NCI-H748 (cell line): ENCODE measurements around the gene SORCS1.

Source experiments
- DNase-seq: peaks from one replicate; lab custom pipeline; 2025; ENCODE audit not compliant: unreplicated experiment; lab: John Stamatoyannopoulos, UW

SORCS1 gene

DNA sequence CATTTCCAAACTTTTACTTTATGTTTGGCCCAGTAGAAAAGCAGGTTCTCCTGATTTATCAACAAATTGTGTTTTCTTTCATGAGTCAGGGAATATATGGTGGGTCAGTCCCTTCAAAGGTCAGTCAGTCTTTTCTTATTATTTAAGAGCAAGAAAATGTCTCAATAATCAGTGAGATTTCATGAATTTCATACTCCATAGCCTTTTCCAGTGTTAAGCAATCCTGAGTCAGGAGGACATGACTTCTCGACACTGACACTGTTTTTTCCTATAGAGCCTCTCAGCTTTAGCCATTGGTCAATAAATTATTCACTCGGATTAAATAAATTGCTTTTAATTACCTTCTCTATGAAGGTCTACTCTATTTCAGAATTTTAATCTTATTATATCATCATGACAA is 334.5 kb downstream of the SORCS1 start:
- DNase-seq = no peak

DNA sequence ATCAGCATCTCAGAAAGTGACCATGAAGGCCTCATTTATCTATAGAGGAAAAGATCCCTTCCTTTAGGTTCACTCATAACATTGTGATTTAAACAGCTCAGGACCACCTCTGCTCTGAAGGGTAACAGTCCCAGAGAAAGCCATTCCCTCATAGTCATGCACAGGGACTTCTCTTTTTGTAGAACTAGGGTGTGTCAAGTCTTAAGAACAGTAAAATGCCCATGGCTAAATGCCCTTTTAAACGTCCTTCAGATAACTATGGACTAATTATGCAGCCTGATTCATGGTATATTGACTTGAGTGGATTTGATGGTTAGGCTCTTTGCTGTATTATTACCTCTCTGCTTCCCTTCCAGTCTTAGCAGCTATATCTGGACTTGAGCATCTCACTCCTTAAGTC is 337.8 kb downstream of the SORCS1 start:
- DNase-seq = no peak

DNA sequence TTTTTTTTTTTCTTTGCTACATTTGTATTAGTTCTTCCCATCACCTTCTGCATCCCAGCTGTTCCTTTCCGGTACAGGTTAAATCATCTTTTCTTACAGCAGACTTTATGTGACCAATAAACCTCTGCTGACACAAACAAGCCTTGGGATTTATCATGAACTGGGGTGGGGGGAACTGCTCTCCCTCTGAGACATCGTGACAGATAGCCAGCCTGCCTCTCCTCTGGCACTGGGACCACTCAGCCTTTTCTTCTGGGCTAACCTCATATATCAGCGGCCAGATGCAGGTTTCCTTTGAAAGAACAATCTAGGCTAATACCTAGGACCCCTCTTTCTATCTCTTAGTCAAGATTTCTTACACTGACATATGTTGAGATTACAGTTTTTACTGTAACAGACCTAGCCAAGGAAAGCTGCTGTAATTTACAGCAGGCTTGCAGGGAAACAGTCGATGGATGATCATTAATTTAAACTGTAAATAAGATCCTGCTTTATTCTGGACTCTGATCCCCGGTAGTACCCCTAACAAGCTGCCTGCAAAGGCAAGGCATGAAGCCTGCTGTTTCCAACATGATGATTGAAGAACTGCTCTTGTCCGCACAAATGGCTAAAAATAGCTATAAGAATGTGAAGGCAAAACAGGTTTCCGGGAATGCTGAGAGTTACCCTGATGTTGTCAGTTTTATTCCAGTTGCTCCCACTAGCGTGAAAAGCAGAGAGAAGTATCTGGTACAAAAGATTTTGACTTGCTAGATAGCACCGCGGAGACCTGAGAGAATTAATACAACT is 338.7 kb downstream of the SORCS1 start:
- DNase-seq = no peak

DNA sequence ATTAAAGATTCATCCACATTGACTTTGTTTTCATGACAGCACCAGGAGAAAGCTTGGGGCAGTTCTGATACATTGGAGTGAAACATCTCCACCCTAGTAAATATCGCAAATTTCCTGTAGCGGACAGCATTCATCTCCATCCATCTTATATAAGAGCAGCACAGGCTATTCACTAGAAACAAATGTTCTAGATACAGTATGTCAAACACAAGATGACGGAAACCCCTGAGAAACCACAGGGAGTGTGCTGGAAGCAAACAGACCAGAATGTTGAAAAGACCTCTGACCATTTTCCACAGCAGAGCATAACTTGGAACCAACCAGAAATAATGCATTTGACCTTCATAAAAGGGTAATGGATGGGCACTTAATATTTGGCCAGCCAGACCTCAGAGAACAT is 343.9 kb downstream of the SORCS1 start:
- DNase-seq = no peak

DNA sequence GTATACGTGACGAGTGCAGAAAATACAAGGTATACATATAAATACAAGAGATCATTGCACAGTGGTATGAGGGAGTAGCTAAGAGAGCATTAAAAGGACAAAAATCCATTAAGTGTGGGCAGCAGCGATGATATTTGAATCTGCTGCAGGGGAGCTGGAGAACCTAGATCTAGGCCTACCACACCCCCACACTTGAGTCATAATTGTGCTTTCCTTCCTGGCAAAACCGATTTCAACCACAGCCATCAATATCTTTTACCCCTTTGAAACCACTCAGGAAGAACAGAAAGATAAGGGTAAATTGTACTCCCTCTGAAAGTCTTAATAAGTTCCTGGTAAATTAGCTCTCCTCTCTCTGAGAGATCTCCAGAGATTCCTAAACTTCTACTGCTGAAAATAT is 345.0 kb downstream of the SORCS1 start:
- no peak for DNase-seq

DNA sequence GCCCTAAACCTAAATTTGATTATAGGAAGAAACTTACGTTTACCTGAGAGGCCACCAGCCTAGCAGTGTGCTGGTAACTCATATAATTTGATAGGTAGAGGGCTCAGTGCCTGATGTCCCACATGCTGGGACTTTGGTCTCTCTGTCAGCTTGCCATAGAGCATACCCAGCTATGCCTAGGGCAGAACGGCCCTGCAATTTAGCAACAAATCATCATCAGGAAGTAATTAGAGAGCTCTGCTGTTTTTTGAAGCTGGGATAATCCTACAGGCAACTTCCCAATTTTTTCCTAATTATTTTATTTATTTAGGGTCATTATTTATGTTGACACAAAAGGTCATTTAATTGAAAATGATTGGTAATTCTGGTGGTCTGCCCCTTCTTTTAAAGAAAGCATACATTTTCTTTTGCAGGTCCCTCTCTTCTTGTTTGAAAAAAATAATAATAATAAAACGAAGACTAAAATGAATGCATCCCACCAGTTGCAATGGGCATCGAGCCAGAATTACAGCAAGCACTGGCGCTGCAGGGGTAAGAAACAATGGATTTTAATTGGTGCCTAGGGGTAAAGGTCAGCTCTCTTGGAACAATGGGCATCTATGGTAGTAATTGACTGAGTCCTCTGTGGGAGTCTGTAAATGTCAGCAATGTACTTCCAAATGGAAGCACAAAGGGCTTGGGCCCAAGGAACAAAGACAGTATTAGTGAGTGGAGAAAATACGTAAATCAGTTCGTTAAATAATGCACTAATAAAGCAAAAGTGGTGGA is 348.0 kb downstream of the SORCS1 start:
- DNase-seq = peak; percentile 67

DNA sequence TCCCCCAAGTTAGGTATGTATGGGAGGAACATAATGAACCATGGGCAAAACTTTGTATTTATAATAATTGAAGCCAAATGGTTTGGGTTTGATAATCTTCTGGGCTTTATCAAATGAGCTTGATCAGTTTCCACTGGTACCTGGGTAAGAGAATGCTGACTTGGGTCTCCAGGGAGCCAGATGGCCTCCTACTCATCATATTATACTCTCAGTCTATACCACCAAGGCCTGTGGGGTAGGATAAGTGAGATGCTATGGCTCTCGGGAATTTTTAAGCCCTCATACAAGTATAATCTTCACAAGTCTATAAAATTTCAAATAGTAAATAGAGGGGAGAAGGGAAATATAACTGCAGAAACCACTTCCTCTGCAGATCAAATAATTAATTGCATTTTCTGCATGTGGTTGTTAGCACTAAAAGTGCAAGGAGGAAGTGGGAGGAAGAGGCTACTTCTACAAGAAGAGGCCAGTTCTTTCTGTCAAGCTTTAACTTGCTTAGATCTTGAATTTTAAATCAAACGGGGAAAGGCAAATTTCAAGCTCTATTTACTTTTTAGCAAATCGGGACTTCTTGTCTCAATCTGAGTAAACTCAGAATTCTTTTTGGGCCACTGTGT is 349.0 kb downstream of the SORCS1 start:
- no peak for DNase-seq

DNA sequence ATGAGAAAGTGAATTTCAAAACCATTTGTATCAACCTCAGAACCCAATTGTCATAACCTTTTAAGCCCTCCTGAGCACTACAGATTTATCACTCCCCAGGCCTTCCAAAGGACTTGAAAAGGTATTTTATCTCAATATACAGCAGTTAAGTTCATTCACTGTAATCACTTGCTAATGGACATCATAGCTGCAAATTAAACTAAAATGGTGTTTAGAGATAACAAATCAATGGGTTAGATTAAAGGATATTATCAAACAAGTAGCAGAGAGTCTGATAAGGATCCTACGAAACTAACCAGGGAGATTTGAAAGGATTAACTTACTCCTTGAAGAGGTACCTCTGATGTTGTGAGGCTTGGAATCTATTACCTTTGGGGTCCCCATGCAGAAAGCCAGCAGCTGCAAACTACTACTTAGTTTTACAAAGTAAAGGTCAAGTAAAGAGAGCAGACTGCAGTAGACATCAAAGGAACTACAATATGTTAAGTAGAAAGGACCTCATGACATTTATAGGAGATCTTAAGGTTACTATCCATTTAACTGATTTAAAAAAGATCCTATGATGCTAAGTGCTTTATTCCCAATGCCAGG is 359.4 kb downstream of the SORCS1 start:
- DNase-seq = no peak

DNA sequence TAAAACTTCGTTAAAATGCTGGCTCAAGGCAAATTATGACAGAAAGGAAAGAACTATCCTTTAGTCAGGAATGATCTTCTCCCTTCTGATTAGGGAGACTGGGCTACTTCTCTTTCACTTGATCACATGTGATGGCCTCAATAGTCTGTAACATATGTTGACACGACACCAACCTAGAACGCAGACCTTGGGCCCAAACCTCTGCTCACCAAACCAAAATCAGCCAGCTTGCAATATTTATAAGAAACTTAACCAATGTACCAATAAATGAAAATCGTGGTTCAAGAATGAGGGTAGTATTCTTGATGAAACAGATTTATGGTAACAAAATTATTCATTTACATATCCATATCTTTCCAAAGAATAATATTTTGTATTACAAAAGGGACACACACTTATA is 361.6 kb downstream of the SORCS1 start:
- no peak for DNase-seq

DNA sequence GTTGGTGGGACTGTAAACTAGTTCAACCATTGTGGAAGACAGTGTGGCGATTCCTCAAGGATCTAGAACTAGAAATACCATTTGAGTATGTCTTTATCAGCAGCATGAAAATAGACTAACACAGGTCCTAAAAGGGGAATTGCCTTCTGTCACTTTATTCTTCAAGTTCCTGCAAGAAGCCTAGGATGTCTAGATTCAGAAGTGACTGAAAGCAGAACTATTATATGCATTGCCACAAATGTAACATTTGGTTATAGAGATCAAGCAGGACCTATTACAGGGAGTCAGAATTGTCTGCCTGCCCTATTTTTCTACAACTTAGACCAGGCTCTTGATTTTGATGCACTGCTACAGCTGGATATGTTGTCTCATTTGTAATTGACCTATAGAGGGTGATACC is 364.7 kb downstream of the SORCS1 start:
- DNase-seq = no peak

DNA sequence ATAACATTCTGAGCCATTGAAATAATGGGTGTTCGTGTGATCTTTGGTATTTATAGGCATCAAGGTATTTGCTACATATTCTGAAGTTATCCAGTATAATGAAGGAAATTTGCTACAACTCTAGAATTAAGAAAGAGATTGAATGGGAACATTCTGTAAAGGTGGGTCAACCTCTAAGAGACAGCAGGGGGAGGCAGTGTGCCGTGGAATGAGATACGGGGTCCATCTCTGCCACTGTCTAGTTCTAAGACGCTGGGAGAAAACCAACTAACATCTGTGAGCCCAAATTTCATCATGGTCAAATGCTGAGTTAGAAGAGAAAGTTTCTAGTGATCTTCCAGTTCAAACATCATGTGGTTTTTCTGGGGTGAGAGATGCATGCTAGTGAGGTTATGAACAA is 368.9 kb downstream of the SORCS1 start:
- peak; percentile 24 for DNase-seq

DNA sequence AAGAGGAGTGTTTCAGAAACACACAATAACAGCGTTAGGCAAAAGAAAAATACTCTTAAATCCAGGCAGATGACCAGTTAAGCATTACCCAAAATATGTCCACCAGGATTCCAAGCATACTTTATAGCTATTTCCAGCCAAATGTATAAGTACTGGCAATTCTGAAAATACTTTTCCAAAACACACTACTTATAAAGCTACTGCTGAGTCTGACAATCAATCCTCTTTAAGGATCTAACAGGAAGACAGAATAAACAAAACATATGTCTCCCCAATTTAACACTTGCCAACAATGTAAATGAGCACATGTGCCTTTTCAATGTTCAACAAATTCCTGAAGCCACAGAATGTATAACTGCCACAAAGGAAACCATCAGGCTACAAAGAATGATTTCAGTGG is 370.9 kb downstream of the SORCS1 start:
- DNase-seq = no peak

DNA sequence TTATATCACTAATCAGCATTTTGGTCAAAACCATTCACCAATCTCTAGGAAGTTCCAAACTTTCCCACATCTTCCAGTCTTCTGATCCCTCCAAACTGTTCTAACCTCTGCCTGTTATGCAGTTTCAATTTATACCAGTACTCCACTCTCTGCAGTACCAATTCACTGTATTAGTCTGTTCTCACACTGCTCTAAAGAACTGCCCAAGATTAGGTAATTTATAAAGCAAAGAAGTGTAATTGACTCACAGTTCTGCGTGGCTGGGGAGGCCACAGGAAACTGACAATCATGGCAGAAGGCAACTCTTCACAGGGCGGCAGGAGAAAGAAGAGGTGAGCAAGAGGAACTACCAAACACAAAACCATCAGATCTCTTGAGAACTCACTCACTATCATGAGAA is 374.9 kb downstream of the SORCS1 start:
- DNase-seq = no peak

DNA sequence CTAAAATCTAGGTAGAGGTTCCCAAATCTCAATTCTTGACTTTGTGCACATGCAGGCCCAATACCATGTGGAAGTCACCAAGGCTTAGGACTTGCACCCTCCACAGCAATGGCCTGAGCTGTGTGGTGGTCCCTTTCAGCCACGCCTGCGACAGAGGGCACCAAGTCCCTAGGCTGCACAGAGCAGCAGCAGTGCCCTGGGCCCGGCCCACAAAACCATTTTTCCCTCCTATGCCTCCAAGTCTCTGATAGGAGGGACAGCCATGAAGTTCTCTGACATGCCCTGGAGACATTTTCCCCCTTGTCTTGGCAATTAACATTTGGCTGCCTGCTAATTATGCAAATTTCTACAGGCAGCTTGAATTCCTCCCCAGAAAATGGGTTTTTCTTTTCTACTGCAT is 375.5 kb downstream of the SORCS1 start:
- no peak for DNase-seq

DNA sequence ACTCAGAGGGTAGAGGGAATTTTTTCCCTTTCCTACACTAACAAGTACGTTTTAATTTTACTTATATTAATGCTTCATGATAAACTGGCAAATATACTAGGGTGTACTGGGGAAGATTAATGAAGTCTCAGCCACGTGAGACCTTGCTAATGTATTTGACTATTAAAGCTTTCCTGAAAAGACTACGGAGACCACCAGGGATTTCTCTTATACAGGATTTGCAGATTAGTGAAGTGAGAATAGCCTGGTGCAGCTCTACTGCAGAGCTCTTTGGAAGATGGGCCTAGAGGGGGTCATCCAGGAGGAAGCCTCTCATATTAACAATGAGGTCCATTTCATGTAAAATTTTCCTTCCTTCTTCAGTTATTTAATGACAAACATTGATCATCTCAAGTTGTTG is 379.0 kb downstream of the SORCS1 start:
- no peak for DNase-seq

DNA sequence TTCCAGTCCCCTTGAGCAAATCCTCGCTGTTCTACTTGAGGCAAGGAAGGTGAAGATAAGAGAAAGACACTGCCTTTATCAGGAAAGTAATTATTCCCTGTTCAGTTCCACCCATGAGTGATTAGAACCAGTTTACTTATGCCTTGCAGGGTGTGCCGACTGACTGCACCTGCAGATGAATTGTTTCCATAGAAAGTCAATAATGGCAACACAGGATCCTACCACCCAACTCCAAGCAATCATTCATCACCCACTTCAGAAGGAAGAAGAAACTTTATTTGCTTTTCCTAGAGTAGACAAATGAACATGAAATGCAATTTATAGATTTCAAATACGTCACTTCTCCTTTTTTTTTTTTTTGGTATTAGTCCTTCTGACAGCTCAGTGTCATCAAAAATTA is 383.9 kb downstream of the SORCS1 start:
- DNase-seq = peak; percentile 54

DNA sequence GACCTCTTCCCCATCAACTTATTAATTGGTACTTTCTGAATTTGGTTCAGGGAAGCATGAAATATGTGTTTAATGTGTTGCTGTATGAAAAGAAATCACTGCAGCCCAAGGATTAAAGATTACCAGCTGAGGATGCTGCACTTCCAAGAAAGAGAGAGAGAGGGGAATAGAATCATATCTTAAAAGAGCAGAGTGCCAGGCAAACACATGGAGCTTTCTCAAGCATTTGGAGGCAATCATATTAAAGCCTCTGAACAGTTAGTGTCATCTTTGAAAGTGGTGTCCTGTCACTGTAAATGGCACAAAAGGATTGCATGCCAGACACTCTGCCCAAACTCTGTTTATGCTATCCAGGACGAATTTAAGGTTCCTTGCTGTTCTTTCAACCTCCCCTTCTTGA is 386.7 kb downstream of the SORCS1 start:
- no peak for DNase-seq

DNA sequence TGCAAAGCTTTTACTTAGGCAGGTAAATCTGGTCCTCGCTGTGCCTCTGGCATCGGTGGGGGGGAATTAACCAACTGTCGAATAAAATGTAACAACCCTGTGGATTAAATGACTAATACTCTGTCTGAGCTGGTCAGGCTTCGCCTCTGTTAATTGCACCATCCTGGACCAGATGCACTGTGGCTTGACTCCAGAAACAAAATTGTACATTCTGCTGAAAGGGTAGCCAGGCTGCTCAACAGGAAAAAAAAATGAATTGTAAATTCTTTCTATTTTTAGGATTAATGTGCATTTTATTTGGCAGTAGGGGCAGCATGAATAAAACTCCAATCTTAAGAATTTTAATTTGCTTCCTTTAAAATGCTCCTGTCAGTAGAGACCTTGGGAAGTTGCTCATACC is 389.4 kb downstream of the SORCS1 start:
- DNase-seq = no peak

DNA sequence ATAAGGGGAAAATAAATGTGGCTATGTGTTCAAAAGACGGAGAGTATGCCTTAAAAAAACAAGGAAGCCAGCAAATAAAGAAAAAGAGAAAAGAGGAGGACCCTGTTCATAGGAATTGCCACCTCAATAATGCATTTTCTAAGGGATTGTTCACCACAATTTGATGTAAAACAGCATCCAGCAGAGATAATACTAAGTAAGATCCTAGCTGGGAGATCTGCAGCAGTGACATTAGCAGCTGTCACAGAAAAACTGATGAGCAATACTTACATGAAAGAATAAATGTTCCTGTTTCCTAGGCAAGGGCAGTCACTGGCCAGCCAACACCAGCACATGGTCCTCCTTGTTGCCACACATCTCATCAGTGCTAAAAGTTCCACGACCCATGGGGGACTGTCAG is 391.5 kb downstream of the SORCS1 start:
- DNase-seq = no peak

DNA sequence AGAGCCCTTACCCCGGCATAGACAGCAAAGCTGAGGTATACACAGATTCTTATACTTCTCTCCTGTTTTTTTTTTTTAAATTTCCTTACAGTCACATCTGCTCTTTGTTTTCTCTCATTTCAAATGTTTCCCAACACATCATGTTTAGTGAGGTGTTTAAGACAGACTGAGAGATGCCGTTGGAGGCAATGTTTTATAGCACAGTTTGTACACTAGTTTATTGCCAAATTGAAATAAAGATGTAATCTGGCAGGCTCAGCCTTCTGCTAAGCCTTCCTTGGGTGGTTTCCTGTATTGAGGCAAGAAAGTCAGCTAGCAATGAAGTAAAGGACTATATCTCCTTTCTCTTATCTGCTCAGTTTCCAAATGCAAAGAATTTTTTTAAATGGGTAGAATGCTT is 393.4 kb downstream of the SORCS1 start:
- DNase-seq = no peak

DNA sequence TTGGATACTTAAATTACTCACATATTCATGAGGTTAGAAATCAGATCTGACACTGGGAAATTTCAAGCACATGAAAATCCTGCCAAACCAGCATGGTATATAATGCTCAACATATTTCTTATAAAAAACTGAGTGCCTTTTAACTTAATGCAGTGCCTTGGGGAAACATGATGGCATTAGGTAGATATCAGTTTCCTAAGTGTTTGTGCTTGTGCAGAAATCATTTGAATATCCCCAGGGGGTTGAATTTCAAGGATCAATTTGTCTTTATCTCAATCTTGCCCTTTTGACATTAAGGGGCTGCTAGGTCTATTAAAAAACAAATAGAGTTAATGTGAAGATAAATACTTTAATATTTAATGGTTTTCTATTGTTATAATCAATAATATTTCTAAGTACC is 396.3 kb downstream of the SORCS1 start:
- DNase-seq = no peak

DNA sequence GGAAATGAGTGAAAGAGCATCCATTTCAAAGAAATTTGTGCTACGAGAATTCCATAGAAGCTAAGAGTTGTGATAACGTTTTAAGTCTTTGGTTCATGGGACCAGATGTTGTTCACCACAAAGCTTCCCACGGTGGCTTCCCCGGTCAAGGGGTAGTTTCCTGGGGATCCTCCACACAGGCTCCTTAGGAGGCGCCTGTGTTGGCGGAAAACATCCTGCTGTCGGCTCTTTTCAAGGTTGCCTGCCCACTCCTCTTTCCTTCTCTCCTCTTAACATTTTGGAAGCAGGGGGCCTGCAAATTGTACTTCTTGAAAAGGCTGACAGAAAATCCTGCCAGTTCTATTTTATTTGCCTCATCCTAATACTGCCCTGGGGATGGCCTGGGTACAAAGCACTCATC is 398.6 kb downstream of the SORCS1 start:
- DNase-seq = no peak
